ENCODE data around the gene ARHGEF17.

DNA sequence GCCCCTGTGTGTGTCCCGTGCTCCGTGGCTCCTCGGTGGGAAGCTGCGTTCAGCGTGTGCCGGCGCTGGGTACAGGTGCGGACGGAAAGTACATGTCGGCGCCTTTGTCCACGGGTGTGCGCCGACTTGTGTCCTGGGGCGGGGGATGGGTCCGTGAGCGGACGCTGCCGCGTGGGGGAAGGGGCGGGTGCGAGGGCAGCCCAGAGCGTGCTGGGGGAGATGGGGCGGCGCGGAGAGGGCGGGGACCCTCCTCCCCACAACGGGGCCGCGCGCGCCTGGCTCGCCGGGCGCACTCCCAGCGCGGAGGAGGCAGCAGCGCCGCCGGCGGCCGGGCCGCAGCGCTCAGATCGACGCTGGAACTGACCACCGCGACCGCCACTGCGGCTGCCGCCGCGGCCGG lies 34.6 kb downstream of the ARHGEF17 start:
- TF ChIP-seq CTCF (conservative IDR thresholded peaks at IDR 0.05 in 1 of 2, IDR thresholded peaks at IDR 0.05 in 1 of 2; ENCODE audit: low read depth in 1 of 2, low read length in 2 of 2): no peak
- TF ChIP-seq EZH2 (IDR thresholded peaks at IDR 0.05; ENCODE audit: low read length, missing control alignments): no peak
